GM18508 (cell line): ENCODE results near the gene CRIP1.

Experiments
- ATAC-seq: cut with Tn5 transposase; IDR thresholded peaks from one replicate; pipeline ENCODE4 v1.9.1; 2021; ENCODE audit warnings: moderate number of reproducible peaks; ENCODE audit not compliant: insufficient read depth, unreplicated experiment

Gene CRIP1

GRCh38 chr14:105479431-105480158 lies 7.1 kb upstream of the CRIP1 start:
- ATAC-seq, result no peak

- no peak for ATAC-seq
Measured at GRCh38 chr14:105480199-105480746, 6.4 kb upstream of the CRIP1 start.

- ATAC-seq, result no peak
Measured at GRCh38 chr14:105480807-105481801, 5.6 kb upstream of the CRIP1 start.

- no peak for ATAC-seq
Measured at GRCh38 chr14:105481886-105482457, 4.7 kb upstream of the CRIP1 start.

GRCh38 chr14:105482486-105483110 lies 4.1 kb upstream of the CRIP1 start:
- no peak for ATAC-seq

- no peak for ATAC-seq
Measured at GRCh38 chr14:105483300-105484068, 3.2 kb upstream of the CRIP1 start.

- no peak for ATAC-seq
Measured at GRCh38 chr14:105484069-105484996, 2.4 kb upstream of the CRIP1 start.

- ATAC-seq, result no peak
Measured at GRCh38 chr14:105484997-105485393, 1.7 kb upstream of the CRIP1 start.

GRCh38 chr14:105485739-105486162 lies 935 bp upstream of the CRIP1 start:
- no peak for ATAC-seq

- no peak for ATAC-seq
Measured at GRCh38 chr14:105486974-105487448, 325 bp downstream of the CRIP1 start.

GRCh38 chr14:105487449-105487985 lies 831 bp downstream of the CRIP1 start:
- ATAC-seq, result no peak

GRCh38 chr14:105487986-105488777 lies 1.5 kb downstream of the CRIP1 start:
- ATAC-seq, result no peak

- no peak for ATAC-seq
Measured at GRCh38 chr14:105488781-105489541, 2.3 kb downstream of the CRIP1 start.

GRCh38 chr14:105489542-105490266 lies 3.0 kb downstream of the CRIP1 start:
- no peak for ATAC-seq

- ATAC-seq, result no peak
Measured at GRCh38 chr14:105490267-105490571, 3.5 kb downstream of the CRIP1 start.
